Brain microvascular endothelial cell (primary cell): Measurements from ENCODE around the gene SLF2.

ENCODE experiments used
- DNase-seq: peaks from one replicate; pipeline ENCODE4 v3.0.0-alpha.2; 2020
- H3K27ac ChIP-seq: fragments of 250-450 bp; sonication (Bioruptor Pico); 2 replicates; pipeline ENCODE4 v1.5.1; 2020; ENCODE audit warnings: mild to moderate bottlenecking, moderate library complexity
- H3K27me3 ChIP-seq: fragments of 250-450 bp; sonication (Bioruptor Pico); replicated peaks from 2 replicates; pipeline ENCODE4 v1.5.1; 2020; ENCODE audit warnings: mild to moderate bottlenecking
- H3K36me3 ChIP-seq: fragments of 250-450 bp; sonication (Bioruptor Pico); replicated peaks from 2 replicates; pipeline ENCODE4 v1.5.1; 2020; ENCODE audit warnings: mild to moderate bottlenecking
- H3K4me3 ChIP-seq: 2 replicates; pipeline ENCODE4 v1.5.1; 2011; ENCODE audit warnings: low read depth, mild to moderate bottlenecking, control low read depth, low read length, moderate library complexity
- CTCF ChIP-seq: IDR thresholded peaks from 2 replicates; pipeline ENCODE4 v1.5.1; 2011; ENCODE audit warnings: low read depth, mild to moderate bottlenecking, moderate library complexity, low read length, control low read depth, inconsistent platforms; ENCODE audit errors: missing control alignments
- in situ Hi-C: cut with HindIII; loops from 2 replicates; pipeline ENCODE4 v1.10.0; 2017; ENCODE audit warnings: low sequenced_read_pairs, low pct_ligation_motif_present

Gene SLF2

DNA sequence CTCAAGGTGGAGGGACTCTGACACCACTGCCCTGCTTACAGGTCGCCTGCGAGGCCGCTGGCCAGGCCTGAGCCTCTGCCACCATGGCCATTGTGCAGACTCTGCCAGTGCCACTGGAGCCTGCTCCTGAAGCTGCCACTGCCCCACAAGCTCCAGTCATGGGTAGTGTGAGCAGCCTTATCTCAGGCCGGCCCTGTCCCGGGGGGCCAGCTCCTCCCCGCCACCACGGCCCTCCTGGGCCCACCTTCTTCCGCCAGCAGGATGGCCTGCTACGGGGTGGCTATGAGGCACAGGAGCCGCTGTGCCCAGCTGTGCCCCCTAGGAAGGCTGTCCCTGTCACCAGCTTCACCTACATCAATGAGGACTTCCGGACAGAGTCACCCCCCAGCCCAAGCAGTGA is 89.7 kb downstream of the SLF2 start:
- peaks cover 38% of the 10 kb centered on the region for H3K36me3 ChIP-seq
- H3K27me3 ChIP-seq, result no peaks in the 10 kb centered on the region
- TF ChIP-seq CTCF, result no peak
- no peak for DNase-seq
- in situ Hi-C loops, result no loop called here
- H3K27ac ChIP-seq, result no peak overlapping the region
- H3K4me3 ChIP-seq, result no peak overlapping the region

- no peak for DNase-seq
- no peak overlapping the region for H3K4me3 ChIP-seq
- TF ChIP-seq CTCF, result no peak
- no peaks in the 10 kb centered on the region for H3K27me3 ChIP-seq
- in situ Hi-C loops, result no loop called here
- H3K36me3 ChIP-seq, result peaks cover 38% of the 10 kb centered on the region
- H3K27ac ChIP-seq, result no peak overlapping the region
Observed at GRCh38 chr10:101003639-101004206, 91.0 kb downstream of the SLF2 start.

DNA sequence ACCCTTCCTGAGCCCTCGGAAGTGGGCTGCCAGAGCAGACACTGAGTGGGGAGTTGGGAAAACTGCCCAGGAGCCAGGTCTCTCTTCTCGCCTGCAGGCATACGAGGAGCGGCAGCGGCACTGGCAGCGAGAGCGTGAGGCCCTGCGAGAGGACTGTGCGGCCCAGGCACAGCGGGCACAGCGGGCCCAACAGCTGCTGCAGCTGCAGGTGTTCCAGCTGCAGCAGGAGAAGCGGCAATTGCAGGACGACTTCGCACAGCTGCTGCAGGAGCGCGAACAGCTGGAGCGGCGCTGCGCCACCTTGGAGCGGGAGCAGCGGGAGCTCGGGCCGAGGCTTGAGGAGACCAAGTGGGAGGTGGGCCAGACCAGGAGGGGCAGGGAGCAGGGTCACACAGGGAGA is 92.6 kb downstream of the SLF2 start:
- Histone ChIP-seq H3K27ac (no peak overlapping the region), H3K36me3 (peaks cover 38% of the 10 kb centered on the region), H3K4me3 (no peak overlapping the region), H3K27me3 (no peaks in the 10 kb centered on the region)
- TF ChIP-seq CTCF, result no peak
- no peak for DNase-seq
- in situ Hi-C loops, result no loop called here

DNA sequence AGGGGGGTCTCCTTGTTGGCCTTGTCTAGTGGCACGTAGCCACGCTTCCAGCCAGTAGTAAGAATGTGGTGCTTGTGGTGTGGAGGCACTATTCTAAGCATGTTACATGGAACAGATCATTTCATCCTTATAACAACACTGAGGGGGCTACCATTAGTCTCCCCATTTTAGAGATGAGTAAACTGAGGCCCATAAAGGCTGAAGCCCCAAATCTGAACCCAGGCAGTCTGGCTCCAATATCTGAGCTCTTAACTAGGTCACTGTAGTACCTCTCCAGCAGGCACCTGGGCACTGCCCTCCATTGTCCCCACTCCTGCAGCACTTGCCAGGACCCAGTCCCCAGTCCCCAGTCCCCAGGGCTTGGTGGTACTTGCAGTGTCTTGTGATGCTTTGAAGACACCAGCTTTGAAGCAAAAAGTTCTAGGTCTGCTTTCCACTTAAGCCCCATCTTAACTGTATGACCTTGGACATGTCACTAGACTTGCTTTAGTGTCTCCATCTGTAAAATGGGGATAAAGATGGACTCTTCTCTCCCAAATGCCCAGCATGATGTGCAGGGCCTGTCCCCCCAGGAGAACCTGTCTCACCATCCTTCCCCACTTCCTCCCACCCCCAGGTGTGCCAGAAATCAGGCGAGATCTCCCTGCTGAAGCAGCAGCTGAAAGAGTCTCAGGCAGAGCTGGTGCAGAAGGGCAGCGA is 93.3 kb downstream of the SLF2 start:
- TF ChIP-seq CTCF, result no peak
- DNase-seq, result no peak
- Histone ChIP-seq H3K27me3 (no peaks in the 10 kb centered on the region), H3K27ac (no peak overlapping the region), H3K4me3 (no peak overlapping the region), H3K36me3 (peaks cover 38% of the 10 kb centered on the region)
- in situ Hi-C loops, result no loop called here

GRCh38 chr10:101006593-101007098 is 93.9 kb downstream of the SLF2 start:
- H3K27ac ChIP-seq, result no peak overlapping the region
- in situ Hi-C loops, result no loop called here
- no peak for DNase-seq
- TF ChIP-seq CTCF, result no peak
- peaks cover 38% of the 10 kb centered on the region for H3K36me3 ChIP-seq
- H3K4me3 ChIP-seq, result no peak overlapping the region
- H3K27me3 ChIP-seq, result no peaks in the 10 kb centered on the region
